Calu3 (cell line): ENCODE measurements around the gene P2RY2. TPM values are rescaled to one million over a fixed set of nuclear protein-coding genes. Genes with fewer than 3 reads are reported as not detected.

Experiments
- BruUV-seq: library from RNA; stranded (reverse); fragments of 400-500 nt; replicated peaks from 2 replicates; lab custom pipeline; 2021; lab: Mats Ljungman, UMichigan
- CTCF ChIA-PET: fragments of 300-600 bp; sonication (Branson Sonifier 250); formaldehyde crosslinking; loops from one replicate; lab custom pipeline; 2022; ENCODE audit warnings: antibody characterized with exemption; lab: Charles Lee
- DNase-seq: peaks from one replicate; pipeline ENCODE4 v3.0.0; 2022
- H3K27ac Mint-ChIP-seq: one replicate; pipeline ENCODE4 v1.8.0; 2022; ENCODE audit warnings: mixed read lengths; ENCODE audit not compliant: unreplicated experiment
- H3K27me3 Mint-ChIP-seq: one replicate; pipeline ENCODE4 v1.8.0; 2022; ENCODE audit warnings: mixed read lengths; ENCODE audit not compliant: unreplicated experiment
- H3K36me3 Mint-ChIP-seq: one replicate; pipeline ENCODE4 v1.8.0; 2022; ENCODE audit warnings: mild to moderate bottlenecking, moderate library complexity, mixed read lengths; ENCODE audit not compliant: insufficient read depth, unreplicated experiment
- H3K4me1 Mint-ChIP-seq: one replicate; pipeline ENCODE4 v1.8.0; 2022; ENCODE audit warnings: mild to moderate bottlenecking, low read depth, mixed read lengths; ENCODE audit not compliant: unreplicated experiment
- H3K4me3 Mint-ChIP-seq: one replicate; pipeline ENCODE4 v1.8.0; 2022; ENCODE audit warnings: mild to moderate bottlenecking, low read depth, moderate library complexity, mixed read lengths; ENCODE audit not compliant: unreplicated experiment
- H3K9me3 Mint-ChIP-seq: one replicate; pipeline ENCODE4 v1.8.0; 2022; ENCODE audit warnings: low read depth, mixed read lengths; ENCODE audit not compliant: unreplicated experiment
- CTCF ChIP-seq: fragments of 200-600 bp; IDR thresholded peaks from one replicate; pipeline ENCODE4 v1.8.0; 2022; ENCODE audit warnings: antibody characterized with exemption; ENCODE audit not compliant: unreplicated experiment
- intact Hi-C: fragments of 100-400 bp; cut with micrococcal nuclease; formaldehyde crosslinking; loops from one replicate; pipeline ENCODE4 v1.10.0; 2022; ENCODE audit not compliant: unreplicated experiment
- total RNA-seq: library from RNA; stranded (reverse); gene quantifications from 2 replicates; pipeline ENCODE4 v1.2.3, GENCODE V29; 2022

Gene P2RY2
- total RNA-seq, 1 experiment from 2014 or later: 1.6 TPM

DNA sequence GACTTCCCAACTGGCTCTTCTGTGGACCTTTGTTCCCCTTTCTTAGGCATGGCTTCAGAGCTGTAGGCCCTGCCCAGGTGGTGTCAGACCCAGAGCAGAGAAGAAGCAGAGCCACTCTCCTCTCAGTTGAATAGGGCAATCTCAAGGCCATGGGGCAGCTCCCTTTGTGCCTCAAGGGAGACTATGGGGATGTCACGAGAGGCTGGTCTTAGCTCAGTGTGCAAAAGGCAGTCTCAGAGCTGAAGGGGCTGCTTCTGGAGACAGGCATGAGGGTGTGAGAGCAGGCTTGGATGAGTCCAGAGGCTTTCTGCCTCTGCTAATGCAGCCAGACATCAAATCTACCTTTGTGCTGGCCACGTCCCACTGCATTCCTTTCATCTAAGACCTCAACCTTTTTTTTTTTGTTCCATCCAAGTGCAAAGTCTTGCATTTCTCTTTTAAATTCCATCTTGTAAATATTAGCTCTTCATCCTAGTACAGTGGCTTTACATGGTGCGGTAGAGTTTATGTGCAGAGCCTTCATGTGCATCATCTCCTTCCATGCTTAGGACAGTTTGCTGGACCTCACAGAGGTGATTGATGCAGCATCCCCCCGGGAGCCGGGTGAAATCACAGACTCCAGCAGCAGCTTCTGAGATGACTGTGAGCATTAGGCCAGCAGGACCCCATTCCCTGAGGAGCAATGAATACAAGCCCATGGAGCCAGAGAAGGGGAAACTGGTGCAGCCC, 41.8 kb upstream of the P2RY2 start:
- Mint-ChIP-seq H3K9me3 (no peaks in the 10 kb centered on the region), H3K4me3 (no peak overlapping the region), H3K27ac (no peak overlapping the region), H3K36me3 (no peaks in the 10 kb centered on the region), H3K4me1 (peaks cover 13% of the 10 kb centered on the region), H3K27me3 (peaks cover 13% of the 10 kb centered on the region)
- intact Hi-C loops: loop anchor here (10.0 kb wide), 1 partner anchor 452 kb away; no protein-coding TSS in a partner anchor
- no TSS peak for BruUV-seq
- CTCF ChIA-PET: interaction anchor here (1.1 to 3.7 kb wide), 2 partner anchors 252 to 345 kb away, joined by 3 to 38 read pairs; no protein-coding TSS in a partner anchor
- TF ChIP-seq CTCF: no peak
- no peak for DNase-seq

DNA sequence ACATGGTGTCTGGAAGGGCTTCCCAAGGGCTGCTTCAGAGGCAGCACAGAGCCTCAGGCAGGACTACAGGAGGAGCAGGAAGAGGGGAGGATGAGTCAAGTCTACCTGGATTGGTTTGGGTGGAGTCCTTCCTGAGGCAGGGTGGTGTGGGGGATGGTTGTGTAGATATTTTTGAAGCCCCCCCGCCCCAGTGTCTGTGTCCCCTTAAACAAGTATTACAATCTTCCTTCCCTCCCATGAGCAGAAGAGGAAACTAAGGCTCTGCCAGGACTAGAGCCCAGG, 41.3 kb upstream of the P2RY2 start:
- CTCF ChIA-PET: interaction anchor here (0.6 to 3.7 kb wide), 6 partner anchors 8 to 345 kb away, joined by 3 to 38 read pairs (median 6); partner anchors contain the start of gene FCHSD2
- no peak for TF ChIP-seq CTCF
- no TSS peak for BruUV-seq
- intact Hi-C loops: loop anchor here (10.0 kb wide), 1 partner anchor 452 kb away; no protein-coding TSS in a partner anchor
- no peak overlapping the region for H3K4me3 Mint-ChIP-seq
- no peak for DNase-seq
- H3K36me3 Mint-ChIP-seq: no peaks in the 10 kb centered on the region
- H3K4me1 Mint-ChIP-seq: peaks cover 13% of the 10 kb centered on the region
- no peak overlapping the region for H3K27ac Mint-ChIP-seq
- H3K9me3 Mint-ChIP-seq: no peaks in the 10 kb centered on the region
- peaks cover 13% of the 10 kb centered on the region for H3K27me3 Mint-ChIP-seq

DNA sequence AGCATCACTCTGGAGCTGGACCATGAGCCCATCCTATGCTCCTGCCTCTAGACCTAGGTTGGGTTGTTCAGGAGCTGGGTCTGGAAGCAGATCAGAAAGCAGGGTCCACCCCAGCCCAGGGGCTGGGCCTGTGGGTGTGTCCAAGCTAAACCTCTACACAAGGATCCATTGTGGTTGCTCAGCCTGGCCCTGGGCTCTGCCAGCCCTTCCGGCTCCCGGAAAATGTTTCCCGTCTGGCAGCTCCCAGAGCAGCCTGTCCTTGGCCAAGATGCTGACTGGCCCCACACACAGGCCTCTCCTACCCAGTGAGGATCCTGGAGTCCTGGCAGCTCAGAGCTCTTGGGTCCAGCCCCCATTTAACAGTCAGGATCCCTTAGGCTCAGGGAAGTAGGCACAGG, 40.7 kb upstream of the P2RY2 start:
- Mint-ChIP-seq H3K36me3 (no peaks in the 10 kb centered on the region), H3K9me3 (no peaks in the 10 kb centered on the region), H3K4me3 (no peak overlapping the region), H3K4me1 (peaks cover 13% of the 10 kb centered on the region), H3K27me3 (peaks cover 13% of the 10 kb centered on the region), H3K27ac (no peak overlapping the region)
- CTCF ChIA-PET: interaction anchor here (0.6 to 3.7 kb wide), 12 partner anchors 8 to 452 kb away, joined by 3 to 38 read pairs (median 4); partner anchors contain the start of gene FCHSD2
- intact Hi-C loops: loop anchor here (10.0 kb wide), 1 partner anchor 453 kb away; no protein-coding TSS in a partner anchor
- no peak for TF ChIP-seq CTCF
- DNase-seq: peak; percentile 30
- no TSS peak for BruUV-seq

GRCh38 chr11:73177778-73178539, 40.1 kb upstream of the P2RY2 start:
- Mint-ChIP-seq H3K27ac (no peak overlapping the region), H3K4me3 (no peak overlapping the region), H3K9me3 (no peaks in the 10 kb centered on the region), H3K27me3 (peaks cover 18% of the 10 kb centered on the region), H3K4me1 (peaks cover 13% of the 10 kb centered on the region), H3K36me3 (no peaks in the 10 kb centered on the region)
- BruUV-seq: no TSS peak
- DNase-seq: peak; percentile 82
- peak; percentile 76 for TF ChIP-seq CTCF
- CTCF ChIA-PET: interaction anchor here (0.7 to 3.7 kb wide), 12 partner anchors 9 to 453 kb away, joined by 3 to 38 read pairs (median 3); partner anchors contain the start of gene FCHSD2
- intact Hi-C loops: loop anchor here (1.0 to 10.0 kb wide), 3 partner anchors 254 to 453 kb away; no protein-coding TSS in a partner anchor
